MM.1S (cell line): Measurements from ENCODE around the gene TPGS1.

Experiments used
- DNase-seq: peaks from one replicate; pipeline ENCODE4 v3.0.0-alpha.2; 2015
- H2AFZ ChIP-seq: fragments of 300-600 bp; sonication (generic); 2 replicates; pipeline ENCODE4 v1.6.0; 2016; ENCODE audit warnings: antibody characterized with exemption, low read length
- H3F3A ChIP-seq: fragments of 300-600 bp; sonication (generic); 2 replicates; pipeline ENCODE4 v1.6.1; 2016; ENCODE audit warnings: mild to moderate bottlenecking, antibody characterized with exemption, low read length, moderate library complexity, mixed read lengths; ENCODE audit not compliant: insufficient read depth
- H3K27ac ChIP-seq: fragments of 300-600 bp; sonication (generic); 2 replicates; pipeline ENCODE4 v1.5.1; 2016; ENCODE audit warnings: mild to moderate bottlenecking, low read length
- H3K27me3 ChIP-seq: fragments of 300-600 bp; sonication (generic); replicated peaks from 2 replicates; pipeline ENCODE4 v1.6.0; 2016; ENCODE audit warnings: low read length; ENCODE audit not compliant: insufficient read depth
- H3K36me3 ChIP-seq: fragments of 300-600 bp; sonication (generic); replicated peaks from 2 replicates; pipeline ENCODE4 v1.6.1; 2016; ENCODE audit warnings: mild to moderate bottlenecking, low read length, mixed read lengths; ENCODE audit not compliant: insufficient read depth
- H3K4me1 ChIP-seq: fragments of 300-600 bp; sonication (generic); 2 replicates; pipeline ENCODE4 v1.6.1; 2016; ENCODE audit warnings: low read length, mixed read lengths
- H3K4me2 ChIP-seq: fragments of 300-600 bp; sonication (generic); 2 replicates; pipeline ENCODE4 v1.6.0; 2016; ENCODE audit warnings: low read depth, low read length
- H3K4me3 ChIP-seq: fragments of 300-600 bp; sonication (generic); 2 replicates; pipeline ENCODE4 v1.5.1; 2016; ENCODE audit warnings: low read length, mixed read lengths
- H3K79me2 ChIP-seq: fragments of 300-600 bp; sonication (generic); 2 replicates; pipeline ENCODE4 v1.6.1; 2016; ENCODE audit warnings: mixed run types, low read length, mixed read lengths
- H3K9ac ChIP-seq: fragments of 300-600 bp; sonication (generic); 2 replicates; pipeline ENCODE4 v1.6.1; 2016; ENCODE audit warnings: low read length, mixed read lengths
- H3K9me2 ChIP-seq: fragments of 300-600 bp; sonication (generic); replicated peaks from 2 replicates; pipeline ENCODE4 v1.6.1; 2016; ENCODE audit warnings: mild to moderate bottlenecking, low read length, mixed read lengths; ENCODE audit not compliant: insufficient read depth
- H3K9me3 ChIP-seq: fragments of 300-600 bp; sonication (generic); replicated peaks from 2 replicates; pipeline ENCODE4 v1.6.1; 2016; ENCODE audit warnings: mild to moderate bottlenecking, low read length, mixed read lengths; ENCODE audit not compliant: insufficient read depth
- H4K20me1 ChIP-seq: fragments of 300-600 bp; sonication (generic); 2 replicates; pipeline ENCODE4 v1.6.1; 2016; ENCODE audit warnings: mild to moderate bottlenecking, low read length, moderate library complexity, mixed read lengths; ENCODE audit not compliant: insufficient read depth
- CTCF ChIP-seq: fragments of 300-600 bp; sonication (generic); IDR thresholded peaks from 2 replicates; pipeline ENCODE4 v1.5.1; 2016; ENCODE audit warnings: antibody characterized with exemption, low read length, mixed read lengths
- EZH2 ChIP-seq: fragments of 300-600 bp; sonication (generic); optimal IDR thresholded peaks from 2 replicates; pipeline ENCODE3; 2017; ENCODE audit warnings: low read depth, mild to moderate bottlenecking, antibody characterized with exemption, low read length, mixed read lengths
- EZH2phosphoT487 ChIP-seq: fragments of 300-600 bp; sonication (generic); IDR thresholded peaks from 2 replicates; pipeline ENCODE4 v1.6.1; 2018; ENCODE audit warnings: antibody characterized with exemption, low read length

The TPGS1 gene

GRCh38 chr19:463483-464207, 43.7 kb upstream of the TPGS1 start:
- no peaks in the 10 kb centered on the region for H3K9me2 ChIP-seq
- no peaks in the 10 kb centered on the region for H3K9me3 ChIP-seq
- no peak for DNase-seq
- no peak overlapping the region for H3K4me3 ChIP-seq
- H3K27ac ChIP-seq, result no peak overlapping the region
- no peak overlapping the region for H3K4me2 ChIP-seq
- H4K20me1 ChIP-seq, result no peaks in the 10 kb centered on the region
- no peak for TF ChIP-seq CTCF
- no peak for TF ChIP-seq EZH2phosphoT487
- TF ChIP-seq EZH2, result no peak
- H3K79me2 ChIP-seq, result no peaks in the 10 kb centered on the region
- no peaks in the 10 kb centered on the region for H3K4me1 ChIP-seq
- no peaks in the 10 kb centered on the region for H3K36me3 ChIP-seq
- H3F3A ChIP-seq, result no peaks in the 10 kb centered on the region
- H2AFZ ChIP-seq, result no peak overlapping the region
- H3K9ac ChIP-seq, result no peak overlapping the region
- H3K27me3 ChIP-seq, result peaks cover 20% of the 10 kb centered on the region

GRCh38 chr19:464208-464545, 43.1 kb upstream of the TPGS1 start:
- H4K20me1 ChIP-seq, result no peaks in the 10 kb centered on the region
- no peak for TF ChIP-seq EZH2
- TF ChIP-seq CTCF, result no peak
- no peak for TF ChIP-seq EZH2phosphoT487

GRCh38 chr19:465056-465816, 42.1 kb upstream of the TPGS1 start:
- no peak overlapping the region for H2AFZ ChIP-seq
- H3K79me2 ChIP-seq, result no peaks in the 10 kb centered on the region
- H3K4me2 ChIP-seq, result no peak overlapping the region
- DNase-seq, result no peak
- no peaks in the 10 kb centered on the region for H3K9me2 ChIP-seq
- no peak overlapping the region for H3K27ac ChIP-seq
- H3F3A ChIP-seq, result no peaks in the 10 kb centered on the region
- H3K4me1 ChIP-seq, result no peaks in the 10 kb centered on the region
- H3K4me3 ChIP-seq, result no peak overlapping the region
- H3K9ac ChIP-seq, result no peak overlapping the region
- TF ChIP-seq EZH2 (no peak), CTCF (no peak), EZH2phosphoT487 (no peak)
- H3K36me3 ChIP-seq, result no peaks in the 10 kb centered on the region
- no peaks in the 10 kb centered on the region for H3K9me3 ChIP-seq
- no peaks in the 10 kb centered on the region for H4K20me1 ChIP-seq
- H3K27me3 ChIP-seq, result peaks cover 30% of the 10 kb centered on the region

More at GRCh38 chr19:464208-464545, 43.1 kb upstream of the TPGS1 start:
- no peak for DNase-seq
- Histone ChIP-seq H2AFZ (no peak overlapping the region), H3K9me2 (no peaks in the 10 kb centered on the region), H3K9me3 (no peaks in the 10 kb centered on the region), H3K4me2 (no peak overlapping the region), H3K79me2 (no peaks in the 10 kb centered on the region), H3K9ac (no peak overlapping the region), H3K27ac (no peak overlapping the region), H3K27me3 (peaks cover 25% of the 10 kb centered on the region), H3K4me3 (no peak overlapping the region), H3K36me3 (no peaks in the 10 kb centered on the region), H3K4me1 (no peaks in the 10 kb centered on the region), H3F3A (no peaks in the 10 kb centered on the region)
